IMR-90 (cell line): ENCODE measurements around the gene KLK14. TPM values are rescaled to one million over a fixed set of nuclear protein-coding genes. Genes with fewer than 3 reads are reported as not detected.

Experiments
- ATAC-seq: fragments of 200-7000 bp; cut with Tn5 transposase; 2 replicates; pipeline ENCODE4 v1.9.1; 2020; ENCODE audit warnings: low read depth, mild to moderate bottlenecking, moderate library complexity
- BruUV-seq: library from RNA; stranded (reverse); fragments of 400-500 nt; replicated peaks from 2 replicates; lab custom pipeline; 2021; lab: Mats Ljungman, UMichigan
- CTCF ChIA-PET: fragments of 300-600 bp; formaldehyde crosslinking; extraction: SDS; loops from one replicate; lab custom pipeline; 2021; ENCODE audit warnings: antibody characterized with exemption; lab: Yijun Ruan, JAX
- POLR2A ChIA-PET: fragments of 300-600 bp; sonication (Branson Sonifier 250); formaldehyde crosslinking; loops from one replicate; lab custom pipeline; 2022; ENCODE audit warnings: antibody characterized with exemption; ENCODE audit not compliant: unreplicated experiment; lab: Charles Lee
- DNase-seq: peaks from one replicate; pipeline ENCODE4 v3.0.0; 2013
- H2AFZ ChIP-seq: replicated peaks from 2 replicates; pipeline ENCODE3; 2013; ENCODE audit warnings: low read length, mild to moderate bottlenecking; ENCODE audit not compliant: poor library complexity
- H2AK5ac ChIP-seq: 2 replicates; pipeline ENCODE4 v1.6.1; 2013; ENCODE audit warnings: low read depth, low read length, inconsistent platforms
- H2AK9ac ChIP-seq: replicated peaks from 2 replicates; pipeline ENCODE3; 2013; ENCODE audit warnings: mild to moderate bottlenecking, low read depth, low read length, moderate library complexity; ENCODE audit not compliant: poor library complexity
- H2BK120ac ChIP-seq: 2 replicates; pipeline ENCODE4 v1.6.1; 2013; ENCODE audit warnings: low read depth, low read length, inconsistent platforms
- H2BK15ac ChIP-seq: 3 replicates; pipeline ENCODE4 v1.6.1; 2013; ENCODE audit warnings: low read depth, low read length, inconsistent platforms
- H2BK20ac ChIP-seq: 2 replicates; pipeline ENCODE4 v1.6.1; 2013; ENCODE audit warnings: low read depth, mild to moderate bottlenecking, inconsistent platforms, low read length, moderate library complexity
- H2BK5ac ChIP-seq: 2 replicates; pipeline ENCODE4 v1.6.1; 2013; ENCODE audit warnings: mild to moderate bottlenecking, low read depth, low read length, inconsistent platforms; ENCODE audit not compliant: poor library complexity, severe bottlenecking
- H3K14ac ChIP-seq: replicated peaks from 2 replicates; pipeline ENCODE4 v1.6.1; 2013; ENCODE audit warnings: low read depth, low read length, inconsistent platforms
- H3K18ac ChIP-seq: 2 replicates; pipeline ENCODE4 v1.6.1; 2013; ENCODE audit warnings: low read depth, low read length, control low read depth
- H3K23ac ChIP-seq: 2 replicates; pipeline ENCODE4 v1.6.1; 2013; ENCODE audit warnings: low read depth, low read length, inconsistent platforms
- H3K27ac ChIP-seq: 2 replicates; pipeline ENCODE4 v1.5.1; 2013; ENCODE audit warnings: mild to moderate bottlenecking, control low read depth, low read length; ENCODE audit not compliant: insufficient read depth
- H3K27me3 ChIP-seq: 2 replicates; pipeline ENCODE4 v1.6.1; 2013; ENCODE audit warnings: low read length; ENCODE audit not compliant: control insufficient read depth, insufficient read depth
- H3K36me3 ChIP-seq: 2 replicates; pipeline ENCODE4 v1.6.1; 2013; ENCODE audit warnings: low read length, mixed read lengths; ENCODE audit not compliant: control insufficient read depth, insufficient read depth
- H3K4ac ChIP-seq: 2 replicates; pipeline ENCODE4 v1.6.1; 2013; ENCODE audit warnings: low read depth, low read length, inconsistent platforms
- H3K4me1 ChIP-seq: 2 replicates; pipeline ENCODE4 v1.6.1; 2013; ENCODE audit warnings: low read length, mixed read lengths; ENCODE audit not compliant: control insufficient read depth, insufficient read depth
- H3K4me2 ChIP-seq: 2 replicates; pipeline ENCODE4 v1.6.1; 2013; ENCODE audit warnings: low read depth, mild to moderate bottlenecking, control low read depth, low read length, moderate library complexity
- H3K4me3 ChIP-seq: 2 replicates; pipeline ENCODE4 v1.5.1; 2013; ENCODE audit warnings: low read depth, mild to moderate bottlenecking, control low read depth, low read length, moderate library complexity; ENCODE audit not compliant: insufficient read depth
- H3K56ac ChIP-seq: 2 replicates; pipeline ENCODE4 v1.6.1; 2013; ENCODE audit warnings: low read length, inconsistent platforms; ENCODE audit not compliant: insufficient read depth; ENCODE audit errors: extremely low read depth
- H3K79me1 ChIP-seq, 2 experiments: 2 replicates each; pipeline ENCODE4 v1.6.1; 2013; ENCODE audit warnings: low read length in 2 of 2, inconsistent platforms in 1 of 2, low read depth in 1 of 2
- H3K9ac ChIP-seq: 2 replicates; pipeline ENCODE4 v1.6.1; 2013; ENCODE audit warnings: low read depth, low read length, control low read depth
- H3K9me1 ChIP-seq: 2 replicates; pipeline ENCODE4 v1.6.1; 2013; ENCODE audit warnings: low read length, inconsistent platforms; ENCODE audit not compliant: insufficient read depth
- H3K9me3 ChIP-seq: 2 replicates; pipeline ENCODE4 v1.6.1; 2013; ENCODE audit warnings: low read length; ENCODE audit not compliant: control insufficient read depth, insufficient read depth
- H4K20me1 ChIP-seq: 2 replicates; pipeline ENCODE4 v1.6.1; 2013; ENCODE audit warnings: low read length, inconsistent platforms; ENCODE audit not compliant: insufficient read depth
- H4K5ac ChIP-seq: 2 replicates; pipeline ENCODE4 v1.6.1; 2013; ENCODE audit warnings: mild to moderate bottlenecking, low read depth, low read length, control low read depth
- H4K8ac ChIP-seq, 2 experiments: 2 replicates each; pipeline ENCODE4 v1.6.1; 2013; ENCODE audit warnings: low read depth in 2 of 2, low read length in 2 of 2, control low read depth in 1 of 2, inconsistent platforms in 1 of 2
- H4K91ac ChIP-seq: 2 replicates; pipeline ENCODE4 v1.6.1; 2013; ENCODE audit warnings: low read depth, low read length, inconsistent platforms; ENCODE audit not compliant: insufficient read depth
- MAFK ChIP-seq: IDR thresholded peaks from 2 replicates; pipeline ENCODE4 v1.6.1; 2012; ENCODE audit warnings: low read depth, low read length, improper control_type of control experiment
- MAZ ChIP-seq: IDR thresholded peaks from 2 replicates; pipeline ENCODE4 v1.6.1; 2012; ENCODE audit warnings: low read depth, mild to moderate bottlenecking, low read length, improper control_type of control experiment, moderate library complexity, borderline replicate concordance
- NFE2L2 ChIP-seq: fragments of 150-350 bp; IDR thresholded peaks from 2 replicates; pipeline ENCODE4 v1.6.1; 2016; ENCODE audit warnings: low read depth, mild to moderate bottlenecking, low read length
- POLR2A ChIP-seq: IDR thresholded peaks from 2 replicates; pipeline ENCODE4 v1.6.1; 2012; ENCODE audit warnings: mild to moderate bottlenecking, low read depth, low read length
- WGBS, 2 experiments: methylation state at CpG; one replicate each; pipeline versions ENCODE4 v1.1.5 to v1.1.7; 2013; ENCODE audit warnings: missing lambda C conversion rate in 2 of 2; ENCODE audit not compliant: insufficient read length in 1 of 2; ENCODE audit errors: extremely low coverage in 2 of 2; 5-methylcytosine and 5-hydroxymethylcytosine counted together
- dilution Hi-C: fragments of 300-500 bp; cut with HindIII; formaldehyde crosslinking; loops from one replicate; pipeline ENCODE4 v1.14.3; 2018; ENCODE audit warnings: low sequenced_read_pairs; ENCODE audit not compliant: unreplicated experiment
- in situ Hi-C: fragments of 300-500 bp; cut with MboI; formaldehyde crosslinking; loops from 3 replicates; pipeline ENCODE4 v1.14.3; 2019; ENCODE audit warnings: low sequenced_read_pairs, inconsistent platforms, mixed read lengths
- intact Hi-C: fragments of 100-400 bp; cut with micrococcal nuclease; formaldehyde crosslinking; loops from 2 replicates; pipeline ENCODE4 v1.10.0; 2022
- polyA plus RNA-seq, 3 experiments: library from polyadenylated mRNA; depleted of rRNA; stranded (reverse); fragments of >200 nt; gene quantifications; 2 replicates each; pipeline ENCODE4 v1.2.3, GENCODE V29; 2012; ENCODE audit warnings: low replicate concordance in 1 of 3
- total RNA-seq: library from RNA; depleted of rRNA; stranded (reverse); fragments of >200 nt; gene quantifications from 2 replicates; pipeline ENCODE4 v1.2.3, GENCODE V29; 2012
- TF ChIP-seq, protein P1 (sequence below): fragments of 150-350 bp; IDR thresholded peaks from 2 replicates; pipeline ENCODE4 v1.6.1; 2016; ENCODE audit warnings: low read depth, mild to moderate bottlenecking, low read length, moderate library complexity, borderline replicate concordance

Gene KLK14
- total and polyA plus RNA-seq, 2 of the 4 experiments (the other 2 are of a cell fraction): not detected

DNA sequence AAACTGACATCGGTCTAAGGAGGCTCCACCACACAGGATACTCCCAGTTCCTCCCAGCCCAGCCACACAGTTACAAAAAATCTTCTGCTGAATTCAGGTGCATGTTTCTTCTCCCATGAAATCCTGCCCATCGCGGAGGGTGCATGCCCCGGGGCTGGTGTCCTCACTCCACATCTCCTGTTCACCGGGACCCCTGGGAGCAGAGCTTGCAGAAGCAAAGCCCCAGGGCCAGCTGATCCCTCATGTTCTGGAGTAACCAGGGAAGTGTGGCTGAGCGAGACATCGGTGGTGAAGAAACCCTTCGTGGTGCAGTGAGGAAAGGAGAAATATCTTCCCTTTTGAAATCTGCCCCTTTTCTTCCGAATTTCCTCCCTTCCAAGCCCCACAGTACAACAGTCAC lies 41.1 kb upstream of the KLK14 start:
- Histone ChIP-seq H2AK5ac (no peak overlapping the region), H4K5ac (no peak overlapping the region), H3K23ac (no peak overlapping the region), H3K4ac (no peak overlapping the region), H3K4me1 (0 out of 2 replicates have a peak, but pooled peaks cover 2% of the 10 kb centered on the region), H3K36me3 (no peaks in the 10 kb centered on the region), H2BK5ac (no peak overlapping the region), H2BK20ac (no peak overlapping the region), H2AK9ac (no peak overlapping the region), H3K18ac (no peak overlapping the region), H2BK120ac (no peak overlapping the region), H3K9me1 (peaks cover 4% of the 10 kb centered on the region; the same call in 1 of the 2 replicates), H3K4me3 (no peak overlapping the region), H3K27me3 (no peaks in the 10 kb centered on the region), H4K20me1 (no peaks in the 10 kb centered on the region), H4K91ac (no peak overlapping the region), H3K4me2 (no peak overlapping the region), H3K9me3 (no peaks in the 10 kb centered on the region), H2AFZ (no peak overlapping the region), H2BK15ac (no peak overlapping the region), H3K27ac (no peak overlapping the region), H4K8ac (no peak overlapping the region), H3K79me1 (no peaks in the 10 kb centered on the region), H3K56ac (no peak overlapping the region), H3K9ac (no peak overlapping the region), H3K14ac (no peak overlapping the region)
- no peak for TF ChIP-seq MAZ
- TF ChIP-seq NFE2L2: no peak
- TF ChIP-seq MAFK: no peak
- no peak for TF ChIP-seq POLR2A
- TF ChIP-seq, protein P1, sequence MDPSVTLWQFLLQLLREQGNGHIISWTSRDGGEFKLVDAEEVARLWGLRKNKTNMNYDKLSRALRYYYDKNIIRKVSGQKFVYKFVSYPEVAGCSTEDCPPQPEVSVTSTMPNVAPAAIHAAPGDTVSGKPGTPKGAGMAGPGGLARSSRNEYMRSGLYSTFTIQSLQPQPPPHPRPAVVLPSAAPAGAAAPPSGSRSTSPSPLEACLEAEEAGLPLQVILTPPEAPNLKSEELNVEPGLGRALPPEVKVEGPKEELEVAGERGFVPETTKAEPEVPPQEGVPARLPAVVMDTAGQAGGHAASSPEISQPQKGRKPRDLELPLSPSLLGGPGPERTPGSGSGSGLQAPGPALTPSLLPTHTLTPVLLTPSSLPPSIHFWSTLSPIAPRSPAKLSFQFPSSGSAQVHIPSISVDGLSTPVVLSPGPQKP: no peak
- intact Hi-C loops: no loop called here
- 40% methylated on average over 1 of the region's 9 CpGs; no CpG with 5 or more reads in 1 of the 2 experiments for WGBS, 2 experiments
- ChIA-PET CTCF (no interaction called here), POLR2A (no interaction called here)
- ATAC-seq (no peak), DNase-seq (no peak)
- in situ Hi-C loops: no loop called here
- no TSS peak for BruUV-seq
- dilution Hi-C loops: no loop called here
